WTC11 (cell line): ENCODE measurements around the gene DALRD3. TPM values are rescaled to one million over a fixed set of nuclear protein-coding genes. Genes with fewer than 3 reads are reported as not detected.

ENCODE experiments used
- ATAC-seq: fragments of 200-7000 bp; cut with Tn5 transposase; 2 replicates; pipeline ENCODE4 v1.10.0; 2021; ENCODE audit warnings: mild to moderate bottlenecking, moderate library complexity
- CTCF ChIA-PET: fragments of 300-600 bp; sonication (Branson Sonifier 250); formaldehyde crosslinking; loops from one replicate; lab custom pipeline; 2021; ENCODE audit warnings: antibody characterized with exemption; lab: Charles Lee
- POLR2A ChIA-PET: fragments of 350-600 bp; sonication (Branson Sonifier 250); formaldehyde crosslinking; loops from one replicate; lab custom pipeline; 2021; ENCODE audit warnings: antibody characterized with exemption; lab: Charles Lee
- DNase-seq: peaks from one replicate; pipeline ENCODE4 v3.0.0; 2021; ENCODE audit warnings: low spot score
- H3K27ac Mint-ChIP-seq: 2 replicates; pipeline ENCODE4 v1.8.0; 2021; ENCODE audit warnings: mixed read lengths
- H3K27me3 Mint-ChIP-seq: 2 replicates; pipeline ENCODE4 v1.8.0; 2021; ENCODE audit warnings: low read depth, mild to moderate bottlenecking, moderate library complexity, mixed read lengths
- H3K36me3 Mint-ChIP-seq: 2 replicates; pipeline ENCODE4 v1.8.0; 2021; ENCODE audit warnings: mixed read lengths
- H3K4me1 Mint-ChIP-seq: 2 replicates; pipeline ENCODE4 v1.8.0; 2022; ENCODE audit warnings: mixed read lengths
- H3K4me3 Mint-ChIP-seq: 2 replicates; pipeline ENCODE4 v1.8.0; 2021; ENCODE audit warnings: mild to moderate bottlenecking, moderate library complexity, mixed read lengths
- H3K9me3 Mint-ChIP-seq: 2 replicates; pipeline ENCODE4 v1.8.0; 2021; ENCODE audit warnings: mixed read lengths
- CREM ChIP-seq: sonication (generic); formaldehyde crosslinking; IDR thresholded peaks from 2 replicates; pipeline ENCODE4 v1.8.1; 2022; ENCODE audit warnings: mild to moderate bottlenecking, missing genetic modification reagents, moderate library complexity
- E2F4 ChIP-seq: sonication (generic); formaldehyde crosslinking; IDR thresholded peaks from 2 replicates; pipeline ENCODE4 v1.8.1; 2022; ENCODE audit warnings: low read depth, mild to moderate bottlenecking, moderate library complexity, missing genetic modification reagents, borderline replicate concordance
- ESRRA ChIP-seq: sonication (generic); formaldehyde crosslinking; IDR thresholded peaks from 2 replicates; pipeline ENCODE4 v1.8.1; 2022; ENCODE audit warnings: mild to moderate bottlenecking, missing genetic modification reagents, borderline replicate concordance
- GTF2I ChIP-seq: fragments of 250-450 bp; sonication (Bioruptor Pico); conservative IDR thresholded peaks from 2 replicates; pipeline ENCODE4 v1.4.0; 2021; ENCODE audit warnings: mild to moderate bottlenecking
- MXD4 ChIP-seq: fragments of 250-450 bp; sonication (Bioruptor Pico); IDR thresholded peaks from 2 replicates; pipeline ENCODE4 v1.8.0; 2021; ENCODE audit warnings: mild to moderate bottlenecking, moderate library complexity, borderline replicate concordance
- NFYB ChIP-seq: sonication (generic); formaldehyde crosslinking; conservative IDR thresholded peaks from 2 replicates; pipeline ENCODE4 v1.8.0; 2022; ENCODE audit warnings: low read depth, missing genetic modification reagents
- ZNF219 ChIP-seq: sonication (generic); formaldehyde crosslinking; IDR thresholded peaks from 2 replicates; pipeline ENCODE4 v1.8.0; 2023; ENCODE audit warnings: missing genetic modification reagents, mild to moderate bottlenecking, borderline replicate concordance
- ZNF232 ChIP-seq: sonication (generic); formaldehyde crosslinking; IDR thresholded peaks from 2 replicates; pipeline ENCODE4 v1.8.0; 2022; ENCODE audit warnings: mild to moderate bottlenecking, missing genetic modification reagents
- ZNF317 ChIP-seq: sonication (generic); formaldehyde crosslinking; IDR thresholded peaks from 2 replicates; pipeline ENCODE4 v1.8.1; 2023; ENCODE audit warnings: low read depth, mild to moderate bottlenecking, moderate library complexity, missing genetic modification reagents, borderline replicate concordance
- ZNF416 ChIP-seq: fragments of 250-450 bp; sonication (Bioruptor Pico); IDR thresholded peaks from 2 replicates; pipeline ENCODE4 v1.9.0; 2021; ENCODE audit warnings: mild to moderate bottlenecking, inconsistent platforms
- ZNF423 ChIP-seq: fragments of 250-450 bp; sonication (Bioruptor Pico); IDR thresholded peaks from 2 replicates; pipeline ENCODE4 v2.1.2; 2022; ENCODE audit warnings: mild to moderate bottlenecking, moderate library complexity
- total RNA-seq: library from RNA; stranded (reverse); gene quantifications from 3 replicates; pipeline ENCODE4 v1.2.3, GENCODE V29; 2021
- TF ChIP-seq, protein P1 (sequence below): sonication (generic); formaldehyde crosslinking; IDR thresholded peaks from 2 replicates; pipeline ENCODE4 v1.8.1; 2022; ENCODE audit warnings: missing genetic modification reagents, borderline replicate concordance
- TF ChIP-seq, protein P2 (sequence below): sonication (generic); formaldehyde crosslinking; IDR thresholded peaks from 2 replicates; pipeline ENCODE4 v1.8.1; 2023; ENCODE audit warnings: mild to moderate bottlenecking, missing genetic modification reagents, moderate library complexity
- TF ChIP-seq, protein P3 (sequence below): sonication (generic); formaldehyde crosslinking; IDR thresholded peaks from 2 replicates; pipeline ENCODE4 v1.8.0; 2022; ENCODE audit warnings: missing genetic modification reagents
- TF ChIP-seq, protein P4 (sequence below): fragments of 250-450 bp; sonication (Bioruptor Pico); IDR thresholded peaks from 2 replicates; pipeline ENCODE4 v1.9.0; 2021; ENCODE audit warnings: mild to moderate bottlenecking, borderline replicate concordance
- TF ChIP-seq, protein P5 (sequence below): sonication (generic); formaldehyde crosslinking; IDR thresholded peaks from 2 replicates; pipeline ENCODE4 v1.8.1; 2023; ENCODE audit warnings: mild to moderate bottlenecking, missing genetic modification reagents

The DALRD3 gene
- total RNA-seq, 1 experiment from 2014 or later = 41.4 TPM

GRCh38 chr3:49017971-49018706 lies at the start of gene DALRD3 (continued):
- TF ChIP-seq, protein P1, sequence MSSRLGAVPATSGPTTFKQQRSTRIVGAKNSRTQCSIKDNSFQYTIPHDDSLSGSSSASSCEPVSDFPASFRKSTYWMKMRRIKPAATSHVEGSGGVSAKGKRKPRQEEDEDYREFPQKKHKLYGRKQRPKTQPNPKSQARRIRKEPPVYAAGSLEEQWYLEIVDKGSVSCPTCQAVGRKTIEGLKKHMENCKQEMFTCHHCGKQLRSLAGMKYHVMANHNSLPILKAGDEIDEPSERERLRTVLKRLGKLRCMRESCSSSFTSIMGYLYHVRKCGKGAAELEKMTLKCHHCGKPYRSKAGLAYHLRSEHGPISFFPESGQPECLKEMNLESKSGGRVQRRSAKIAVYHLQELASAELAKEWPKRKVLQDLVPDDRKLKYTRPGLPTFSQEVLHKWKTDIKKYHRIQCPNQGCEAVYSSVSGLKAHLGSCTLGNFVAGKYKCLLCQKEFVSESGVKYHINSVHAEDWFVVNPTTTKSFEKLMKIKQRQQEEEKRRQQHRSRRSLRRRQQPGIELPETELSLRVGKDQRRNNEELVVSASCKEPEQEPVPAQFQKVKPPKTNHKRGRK = no peak
- TF ChIP-seq ZNF317 (CRISPR knock-in tag) (no peak), ZNF219 (CRISPR knock-in tag) (no peak; the same call in 1 of the 2 replicates), MXD4 (CRISPR knock-in tag) (no peak), ZNF423 (CRISPR knock-in tag) (no peak), E2F4 (CRISPR knock-in tag) (no peak), ESRRA (no peak), ZNF416 (CRISPR knock-in tag) (0 out of 2 replicates have a peak, but pooled peaks have one; percentile 54)
- TF ChIP-seq, protein P2, sequence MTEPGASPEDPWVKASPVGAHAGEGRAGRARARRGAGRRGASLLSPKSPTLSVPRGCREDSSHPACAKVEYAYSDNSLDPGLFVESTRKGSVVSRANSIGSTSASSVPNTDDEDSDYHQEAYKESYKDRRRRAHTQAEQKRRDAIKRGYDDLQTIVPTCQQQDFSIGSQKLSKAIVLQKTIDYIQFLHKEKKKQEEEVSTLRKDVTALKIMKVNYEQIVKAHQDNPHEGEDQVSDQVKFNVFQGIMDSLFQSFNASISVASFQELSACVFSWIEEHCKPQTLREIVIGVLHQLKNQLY (CRISPR knock-in tag) = no peak
- TF ChIP-seq, protein P3, sequence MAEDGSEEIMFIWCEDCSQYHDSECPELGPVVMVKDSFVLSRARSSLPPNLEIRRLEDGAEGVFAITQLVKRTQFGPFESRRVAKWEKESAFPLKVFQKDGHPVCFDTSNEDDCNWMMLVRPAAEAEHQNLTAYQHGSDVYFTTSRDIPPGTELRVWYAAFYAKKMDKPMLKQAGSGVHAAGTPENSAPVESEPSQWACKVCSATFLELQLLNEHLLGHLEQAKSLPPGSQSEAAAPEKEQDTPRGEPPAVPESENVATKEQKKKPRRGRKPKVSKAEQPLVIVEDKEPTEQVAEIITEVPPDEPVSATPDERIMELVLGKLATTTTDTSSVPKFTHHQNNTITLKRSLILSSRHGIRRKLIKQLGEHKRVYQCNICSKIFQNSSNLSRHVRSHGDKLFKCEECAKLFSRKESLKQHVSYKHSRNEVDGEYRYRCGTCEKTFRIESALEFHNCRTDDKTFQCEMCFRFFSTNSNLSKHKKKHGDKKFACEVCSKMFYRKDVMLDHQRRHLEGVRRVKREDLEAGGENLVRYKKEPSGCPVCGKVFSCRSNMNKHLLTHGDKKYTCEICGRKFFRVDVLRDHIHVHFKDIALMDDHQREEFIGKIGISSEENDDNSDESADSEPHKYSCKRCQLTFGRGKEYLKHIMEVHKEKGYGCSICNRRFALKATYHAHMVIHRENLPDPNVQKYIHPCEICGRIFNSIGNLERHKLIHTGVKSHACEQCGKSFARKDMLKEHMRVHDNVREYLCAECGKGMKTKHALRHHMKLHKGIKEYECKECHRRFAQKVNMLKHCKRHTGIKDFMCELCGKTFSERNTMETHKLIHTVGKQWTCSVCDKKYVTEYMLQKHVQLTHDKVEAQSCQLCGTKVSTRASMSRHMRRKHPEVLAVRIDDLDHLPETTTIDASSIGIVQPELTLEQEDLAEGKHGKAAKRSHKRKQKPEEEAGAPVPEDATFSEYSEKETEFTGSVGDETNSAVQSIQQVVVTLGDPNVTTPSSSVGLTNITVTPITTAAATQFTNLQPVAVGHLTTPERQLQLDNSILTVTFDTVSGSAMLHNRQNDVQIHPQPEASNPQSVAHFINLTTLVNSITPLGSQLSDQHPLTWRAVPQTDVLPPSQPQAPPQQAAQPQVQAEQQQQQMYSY (CRISPR knock-in tag) = no peak
- TF ChIP-seq, protein P4, sequence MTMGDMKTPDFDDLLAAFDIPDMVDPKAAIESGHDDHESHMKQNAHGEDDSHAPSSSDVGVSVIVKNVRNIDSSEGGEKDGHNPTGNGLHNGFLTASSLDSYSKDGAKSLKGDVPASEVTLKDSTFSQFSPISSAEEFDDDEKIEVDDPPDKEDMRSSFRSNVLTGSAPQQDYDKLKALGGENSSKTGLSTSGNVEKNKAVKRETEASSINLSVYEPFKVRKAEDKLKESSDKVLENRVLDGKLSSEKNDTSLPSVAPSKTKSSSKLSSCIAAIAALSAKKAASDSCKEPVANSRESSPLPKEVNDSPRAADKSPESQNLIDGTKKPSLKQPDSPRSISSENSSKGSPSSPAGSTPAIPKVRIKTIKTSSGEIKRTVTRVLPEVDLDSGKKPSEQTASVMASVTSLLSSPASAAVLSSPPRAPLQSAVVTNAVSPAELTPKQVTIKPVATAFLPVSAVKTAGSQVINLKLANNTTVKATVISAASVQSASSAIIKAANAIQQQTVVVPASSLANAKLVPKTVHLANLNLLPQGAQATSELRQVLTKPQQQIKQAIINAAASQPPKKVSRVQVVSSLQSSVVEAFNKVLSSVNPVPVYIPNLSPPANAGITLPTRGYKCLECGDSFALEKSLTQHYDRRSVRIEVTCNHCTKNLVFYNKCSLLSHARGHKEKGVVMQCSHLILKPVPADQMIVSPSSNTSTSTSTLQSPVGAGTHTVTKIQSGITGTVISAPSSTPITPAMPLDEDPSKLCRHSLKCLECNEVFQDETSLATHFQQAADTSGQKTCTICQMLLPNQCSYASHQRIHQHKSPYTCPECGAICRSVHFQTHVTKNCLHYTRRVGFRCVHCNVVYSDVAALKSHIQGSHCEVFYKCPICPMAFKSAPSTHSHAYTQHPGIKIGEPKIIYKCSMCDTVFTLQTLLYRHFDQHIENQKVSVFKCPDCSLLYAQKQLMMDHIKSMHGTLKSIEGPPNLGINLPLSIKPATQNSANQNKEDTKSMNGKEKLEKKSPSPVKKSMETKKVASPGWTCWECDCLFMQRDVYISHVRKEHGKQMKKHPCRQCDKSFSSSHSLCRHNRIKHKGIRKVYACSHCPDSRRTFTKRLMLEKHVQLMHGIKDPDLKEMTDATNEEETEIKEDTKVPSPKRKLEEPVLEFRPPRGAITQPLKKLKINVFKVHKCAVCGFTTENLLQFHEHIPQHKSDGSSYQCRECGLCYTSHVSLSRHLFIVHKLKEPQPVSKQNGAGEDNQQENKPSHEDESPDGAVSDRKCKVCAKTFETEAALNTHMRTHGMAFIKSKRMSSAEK = no peak
- TF ChIP-seq, all 79 proteins: peak for 26

GRCh38 chr3:49058011-49058410 lies 39.6 kb upstream of the DALRD3 start:
- DNase-seq (no peak), ATAC-seq (no peak)
- Mint-ChIP-seq H3K27me3 (no peaks in the 10 kb centered on the region), H3K4me3 (no peak overlapping the region), H3K9me3 (no peaks in the 10 kb centered on the region), H3K36me3 (peaks cover 47% of the 10 kb centered on the region), H3K4me1 (no peaks in the 10 kb centered on the region), H3K27ac (no peak overlapping the region)
- ChIA-PET CTCF (interaction anchor here (0.7 to 0.9 kb wide), 2 partner anchors 70 to 507 kb away, joined by 3 read pairs; no protein-coding TSS in a partner anchor), POLR2A (no interaction called here)
- no peak for TF ChIP-seq CREM (CRISPR knock-in tag)
- TF ChIP-seq GTF2I (CRISPR knock-in tag) = no peak
- TF ChIP-seq, protein P4 = no peak
- no peak for TF ChIP-seq ZNF317 (CRISPR knock-in tag)
- TF ChIP-seq, protein P5, sequence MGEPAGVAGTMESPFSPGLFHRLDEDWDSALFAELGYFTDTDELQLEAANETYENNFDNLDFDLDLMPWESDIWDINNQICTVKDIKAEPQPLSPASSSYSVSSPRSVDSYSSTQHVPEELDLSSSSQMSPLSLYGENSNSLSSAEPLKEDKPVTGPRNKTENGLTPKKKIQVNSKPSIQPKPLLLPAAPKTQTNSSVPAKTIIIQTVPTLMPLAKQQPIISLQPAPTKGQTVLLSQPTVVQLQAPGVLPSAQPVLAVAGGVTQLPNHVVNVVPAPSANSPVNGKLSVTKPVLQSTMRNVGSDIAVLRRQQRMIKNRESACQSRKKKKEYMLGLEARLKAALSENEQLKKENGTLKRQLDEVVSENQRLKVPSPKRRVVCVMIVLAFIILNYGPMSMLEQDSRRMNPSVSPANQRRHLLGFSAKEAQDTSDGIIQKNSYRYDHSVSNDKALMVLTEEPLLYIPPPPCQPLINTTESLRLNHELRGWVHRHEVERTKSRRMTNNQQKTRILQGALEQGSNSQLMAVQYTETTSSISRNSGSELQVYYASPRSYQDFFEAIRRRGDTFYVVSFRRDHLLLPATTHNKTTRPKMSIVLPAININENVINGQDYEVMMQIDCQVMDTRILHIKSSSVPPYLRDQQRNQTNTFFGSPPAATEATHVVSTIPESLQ (CRISPR knock-in tag) = no peak
- no peak for TF ChIP-seq NFYB (CRISPR knock-in tag)
- no peak for TF ChIP-seq ZNF232 (CRISPR knock-in tag)
